ENCODE measurements around the gene CCDC12.

The CCDC12 gene

GRCh38 chr3:47017504-47018268, 41.1 kb upstream of the CCDC12 start:
- no peak for TF ChIP-seq CTCF (IDR thresholded peaks at IDR 0.05; ENCODE audit: insufficient read depth, low read length, poor library complexity, severe bottlenecking)
- TF ChIP-seq EZH2phosphoT487 (conservative IDR thresholded peaks at IDR 0.05; ENCODE audit: low read length): no peak
- H3K4me3 ChIP-seq (ENCODE audit: insufficient read depth, low read length, poor library complexity, severe bottlenecking): no peak overlapping the region
- no peaks in the 10 kb centered on the region for H3K27me3 ChIP-seq (ENCODE audit: low read length)
- no peak overlapping the region for H3K9ac ChIP-seq (ENCODE audit: low read length)
- H3K79me2 ChIP-seq (ENCODE audit: insufficient read depth, low read length): no peaks in the 10 kb centered on the region; the same call in 1 of the 2 replicates
- H3K27ac ChIP-seq (ENCODE audit: low read depth, low read length): no peak overlapping the region
- H3K9me2 ChIP-seq (replicated peaks; ENCODE audit: insufficient read depth, low read length): no peaks in the 10 kb centered on the region
- no peak overlapping the region for H3K4me2 ChIP-seq (ENCODE audit: low read depth, low read length, poor library complexity, severe bottlenecking)
- no peak overlapping the region for H2AFZ ChIP-seq (ENCODE audit: low read depth, low read length, severe bottlenecking)
- H3F3A ChIP-seq (ENCODE audit: insufficient read depth): no peaks in the 10 kb centered on the region
- no peaks in the 10 kb centered on the region for H4K20me1 ChIP-seq (ENCODE audit: low read depth, low read length)
- H3K9me3 ChIP-seq (ENCODE audit: insufficient read depth, low read length): no peaks in the 10 kb centered on the region
- peaks cover 5% of the 10 kb centered on the region; the same call in 1 of the 2 replicates for H3K36me3 ChIP-seq (ENCODE audit: low read length)

GRCh38 chr3:47016934-47017435, 40.4 kb upstream of the CCDC12 start:
- Histone ChIP-seq H3K9me2 (replicated peaks; ENCODE audit: insufficient read depth, low read length) (no peaks in the 10 kb centered on the region), H3K27ac (ENCODE audit: low read depth, low read length) (no peak overlapping the region), H3K27me3 (ENCODE audit: low read length) (no peaks in the 10 kb centered on the region), H3K79me2 (ENCODE audit: insufficient read depth, low read length) (no peaks in the 10 kb centered on the region; the same call in 1 of the 2 replicates), H4K20me1 (ENCODE audit: low read depth, low read length) (no peaks in the 10 kb centered on the region), H3F3A (ENCODE audit: insufficient read depth) (peaks cover under 1% of the 10 kb centered on the region; the same call in 1 of the 2 replicates), H3K36me3 (ENCODE audit: low read length) (peaks cover 5% of the 10 kb centered on the region; the same call in 1 of the 2 replicates), H3K9me3 (ENCODE audit: insufficient read depth, low read length) (no peaks in the 10 kb centered on the region), H3K9ac (ENCODE audit: low read length) (no peak overlapping the region), H3K4me3 (ENCODE audit: insufficient read depth, low read length, poor library complexity, severe bottlenecking) (no peak overlapping the region), H2AFZ (ENCODE audit: low read depth, low read length, severe bottlenecking) (no peak overlapping the region), H3K4me2 (ENCODE audit: low read depth, low read length, poor library complexity, severe bottlenecking) (no peak overlapping the region)
- TF ChIP-seq EZH2phosphoT487 (conservative IDR thresholded peaks at IDR 0.05; ENCODE audit: low read length): no peak
- TF ChIP-seq CTCF (IDR thresholded peaks at IDR 0.05; ENCODE audit: insufficient read depth, low read length, poor library complexity, severe bottlenecking): no peak

- H3K4me2 ChIP-seq (ENCODE audit: low read depth, low read length, poor library complexity, severe bottlenecking): no peak overlapping the region
- no peaks in the 10 kb centered on the region for H3K27me3 ChIP-seq (ENCODE audit: low read length)
- H3K79me2 ChIP-seq (ENCODE audit: insufficient read depth, low read length): no peaks in the 10 kb centered on the region; the same call in 1 of the 2 replicates
- no peaks in the 10 kb centered on the region for H3K9me3 ChIP-seq (ENCODE audit: insufficient read depth, low read length)
- H3K4me3 ChIP-seq (ENCODE audit: insufficient read depth, low read length, poor library complexity, severe bottlenecking): no peak overlapping the region
- no peak overlapping the region for H3K9ac ChIP-seq (ENCODE audit: low read length)
- TF ChIP-seq CTCF (IDR thresholded peaks at IDR 0.05; ENCODE audit: insufficient read depth, low read length, poor library complexity, severe bottlenecking) (no peak), EZH2phosphoT487 (conservative IDR thresholded peaks at IDR 0.05; ENCODE audit: low read length) (no peak)
- H3K9me2 ChIP-seq (replicated peaks; ENCODE audit: insufficient read depth, low read length): no peaks in the 10 kb centered on the region
- no peak overlapping the region for H3K27ac ChIP-seq (ENCODE audit: low read depth, low read length)
- H2AFZ ChIP-seq (ENCODE audit: low read depth, low read length, severe bottlenecking): no peak overlapping the region
- no peaks in the 10 kb centered on the region for H4K20me1 ChIP-seq (ENCODE audit: low read depth, low read length)
- H3F3A ChIP-seq (ENCODE audit: insufficient read depth): peaks cover 7% of the 10 kb centered on the region
- H3K36me3 ChIP-seq (ENCODE audit: low read length): peaks cover 5% of the 10 kb centered on the region; the same call in 1 of the 2 replicates
Measured at GRCh38 chr3:47016086-47016933, 39.8 kb upstream of the CCDC12 start.

All from SU-DHL-6 (cell line).